ENCODE data around the gene PVRIG. TPM values are rescaled to one million over a fixed set of nuclear protein-coding genes. Genes with fewer than 3 reads are reported as not detected.

PVRIG gene
- total and polyA plus RNA-seq, 2 of the 8 experiments (the other 6 are each of a cell fraction or from before 2014, with no cell fraction given): 0.15 TPM; not detected in 1

DNA sequence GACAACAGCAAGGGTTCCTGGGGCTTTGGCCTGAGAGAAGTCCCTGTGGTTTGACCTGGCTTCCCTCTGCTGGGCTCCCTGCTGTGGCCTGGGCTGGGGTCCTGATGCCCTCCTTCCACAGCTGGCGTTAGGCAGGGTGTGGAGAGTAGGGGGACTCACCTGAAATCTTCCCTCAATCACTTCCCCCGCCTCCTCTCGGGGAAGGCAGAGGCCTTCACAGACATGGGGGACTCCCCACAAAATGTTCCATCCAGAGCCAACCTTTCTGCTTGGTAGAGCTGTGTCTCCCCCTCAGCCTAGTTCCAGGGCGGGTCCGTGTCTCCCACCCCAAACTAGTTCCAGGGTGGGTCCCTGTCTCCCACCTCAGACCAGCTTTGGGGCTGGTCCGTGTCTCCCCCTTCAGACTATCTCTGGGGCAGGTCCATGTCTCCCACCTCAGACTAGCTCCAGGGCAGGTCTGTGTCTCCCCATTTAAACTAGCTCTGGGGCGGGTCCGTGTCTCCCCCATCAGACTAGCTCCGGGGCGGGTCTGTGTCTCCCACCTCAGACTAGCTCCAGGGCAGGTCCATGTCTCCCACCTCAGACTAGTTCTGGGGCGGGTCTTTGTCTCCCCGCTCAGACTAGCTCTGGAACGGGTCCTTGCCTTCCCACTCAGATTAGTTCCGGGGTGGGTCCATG lies 2.2 kb downstream of the PVRIG start:
- Histone ChIP-seq H3K23me2 (ENCODE audit: low read depth, low read length) (no peaks in the 10 kb centered on the region), H2AFZ (ENCODE audit: low read length) (no peak overlapping the region), H2BK120ac (replicated peaks; ENCODE audit: low read depth, low read length) (no peak overlapping the region), H2BK15ac (ENCODE audit: low read length) (no peak overlapping the region), H2BK12ac (ENCODE audit: low read depth, low read length) (no peak overlapping the region), H3K4me3 (ENCODE audit: extremely low read depth in 1 of 4, insufficient read depth in 2 of 4, low read depth in 3 of 4, low read length in 4 of 4) (no peak overlapping the region), H3K14ac (ENCODE audit: insufficient read length) (no peak overlapping the region), H2BK20ac (ENCODE audit: low read length) (no peak overlapping the region), H4K91ac (replicated peaks; ENCODE audit: insufficient read length, low read length) (no peak overlapping the region), H3K9me3 (ENCODE audit: insufficient read depth in 2 of 2, low read depth in 1 of 2, low read length in 1 of 2) (no peaks in the 10 kb centered on the region), H3K4ac (replicated peaks; ENCODE audit: insufficient read length, low read depth, low read length) (no peak overlapping the region), H4K20me1 (replicated peaks in 1 of 2; ENCODE audit: control insufficient read depth in 1 of 2, insufficient read depth in 2 of 2, low read length in 2 of 2) (no peaks in the 10 kb centered on the region), H3K4me1 (replicated peaks in 1 of 4; ENCODE audit: control insufficient read depth in 3 of 4, insufficient read depth in 4 of 4, low read length in 3 of 4) (no peaks in the 10 kb centered on the region; a peak in 1 of 7 replicates), H2BK5ac (ENCODE audit: low read depth, low read length) (no peak overlapping the region), H3K18ac (ENCODE audit: extremely low read depth, low read length) (no peak overlapping the region), H3K79me2 (ENCODE audit: control insufficient read depth in 1 of 2, insufficient read depth in 2 of 2, low read length in 2 of 2) (no peaks in the 10 kb centered on the region), H4K8ac (ENCODE audit: extremely low read depth, insufficient read depth, low read length) (no peak overlapping the region; the same call in 1 of the 2 replicates), H3K23ac (ENCODE audit: insufficient read length) (no peak overlapping the region), H2AK5ac (ENCODE audit: low read depth, low read length) (no peak overlapping the region), H3K27ac (ENCODE audit: low read depth, low read length) (no peak overlapping the region), H3K56ac (replicated peaks; ENCODE audit: insufficient read length, low read depth, low read length) (no peak overlapping the region), H3K9ac (replicated peaks in 1 of 4; ENCODE audit: extremely low read depth in 1 of 4, low read depth in 3 of 4, low read length in 3 of 4) (no peak overlapping the region), H3K4me2 (ENCODE audit: insufficient read depth in 1 of 2, low read depth in 2 of 2, low read length in 2 of 2) (no peak overlapping the region), H3K79me1 (ENCODE audit: low read depth, low read length) (no peaks in the 10 kb centered on the region), H4K5ac (ENCODE audit: insufficient read length, low read depth, low read length) (no peak overlapping the region), H3K27me3 (replicated peaks in 1 of 4; ENCODE audit: control insufficient read depth in 3 of 4, extremely low read depth in 1 of 4, insufficient read depth in 3 of 4, low read length in 3 of 4) (no peaks in the 10 kb centered on the region), H3K36me3 (ENCODE audit: control insufficient read depth in 2 of 4, insufficient read depth in 4 of 4, low read length in 3 of 4) (peaks cover 0 to 6% (median 0%) of the 10 kb centered on the region in 4 experiments; a peak in 2 of 8 replicates)
- no peak for FAIRE-seq
- ChIA-PET CTCF (ENCODE audit: partially characterized antibody) (interaction anchor here (0.6 to 5.1 kb wide), 5 partner anchors 42 to 507 kb away, joined by 3 to 47 read pairs (median 6); partner anchors contain the start of gene GAL3ST4), POLR2A (ENCODE audit: partially characterized antibody) (interaction anchor here (0.7 kb wide), 1 partner anchor 91 kb away, joined by 3 read pairs; no protein-coding TSS in a partner anchor)
- DNase-seq (ENCODE audit: low read depth in 1 of 2, low spot score in 2 of 2): no peak
- 78% methylated on average over 14 of the region's 14 CpGs; no CpG with 5 or more reads in 1 of the 2 experiments for WGBS, 2 experiments (ENCODE audit: extremely low coverage in 1 of 2, insufficient coverage in 1 of 2, insufficient read length in 1 of 2, insufficient replicate concordance in 2 of 2, low coverage in 1 of 2, low lambda C conversion rate in 2 of 2, missing lambda C conversion rate in 1 of 2)
- TF ChIP-seq CBX8 (IDR thresholded peaks at IDR 0.05; ENCODE audit: borderline replicate concordance, low read depth, low read length): no peak
- no peak for TF ChIP-seq ASH2L (IDR thresholded peaks at IDR 0.05; ENCODE audit: low read length)
- TF ChIP-seq BRCA1 (IDR thresholded peaks at IDR 0.05; ENCODE audit: low read depth, low read length): no peak
- no peak for TF ChIP-seq GABPA (IDR thresholded peaks at IDR 0.05; ENCODE audit: borderline replicate concordance, insufficient read depth, low read length)
- TF ChIP-seq, protein P1, sequence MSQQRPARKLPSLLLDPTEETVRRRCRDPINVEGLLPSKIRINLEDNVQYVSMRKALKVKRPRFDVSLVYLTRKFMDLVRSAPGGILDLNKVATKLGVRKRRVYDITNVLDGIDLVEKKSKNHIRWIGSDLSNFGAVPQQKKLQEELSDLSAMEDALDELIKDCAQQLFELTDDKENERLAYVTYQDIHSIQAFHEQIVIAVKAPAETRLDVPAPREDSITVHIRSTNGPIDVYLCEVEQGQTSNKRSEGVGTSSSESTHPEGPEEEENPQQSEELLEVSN (IDR thresholded peaks at IDR 0.05): no peak
- TF ChIP-seq JUND (IDR thresholded peaks at IDR 0.05; ENCODE audit: low read length): no peak
